HG03571 (cell line): ENCODE results near the gene EPHA3.
"Not testable (repeated sequence)": the region's sequence is repeated elsewhere in the genome, so short reads cannot be mapped to it uniquely, and the experiment has no call there.

ENCODE experiments used
- ATAC-seq: cut with Tn5 transposase; IDR thresholded peaks from one replicate; pipeline ENCODE4 v1.9.1; 2021; ENCODE audit not compliant: unreplicated experiment

EPHA3 gene

GRCh38 chr3:89350935-89351334 is 243.5 kb downstream of the EPHA3 start:
- not testable (repeated sequence) for ATAC-seq

DNA sequence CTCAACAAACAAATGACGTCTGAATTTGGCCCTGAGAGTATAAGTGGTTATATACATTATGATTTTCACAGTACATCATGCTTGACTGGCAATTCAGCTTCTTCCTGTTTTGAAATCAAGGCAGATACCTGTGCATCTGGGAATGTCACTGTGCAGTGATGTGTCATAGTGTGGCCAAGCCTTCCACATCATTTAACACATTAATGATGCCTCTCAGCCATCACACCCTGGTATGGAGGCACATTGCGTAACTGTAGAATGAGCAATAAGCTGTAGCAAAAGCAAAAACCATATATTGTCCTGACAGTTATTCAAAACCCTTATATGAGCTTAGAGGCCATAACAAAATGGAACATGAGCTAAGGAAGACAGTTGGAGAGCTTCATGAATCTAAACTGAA is 246.0 kb downstream of the EPHA3 start:
- ATAC-seq: no peak

GRCh38 chr3:89358281-89358680 is 250.9 kb downstream of the EPHA3 start:
- no peak for ATAC-seq

DNA sequence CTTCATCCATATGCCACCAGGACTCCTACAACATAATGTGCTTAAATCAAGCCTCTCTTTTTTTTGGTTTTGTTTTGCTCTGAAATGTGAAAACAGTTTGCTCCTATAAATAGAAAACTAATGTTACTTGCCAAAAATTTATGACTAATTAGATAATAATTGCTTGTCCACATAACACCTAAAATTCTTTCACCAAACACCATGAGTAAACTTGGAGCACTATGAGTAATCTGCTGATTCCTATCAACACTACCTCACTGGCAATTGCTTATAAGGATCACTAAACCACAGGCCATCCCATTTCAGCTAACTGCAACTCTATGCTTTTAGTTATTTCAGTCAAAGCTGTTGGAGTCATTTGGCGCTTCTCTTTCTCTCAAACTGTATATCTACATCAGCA is 252.7 kb downstream of the EPHA3 start:
- ATAC-seq: no peak

- no peak for ATAC-seq
Observed at GRCh38 chr3:89362496-89362895, 255.1 kb downstream of the EPHA3 start.

GRCh38 chr3:89363171-89363570 is 255.8 kb downstream of the EPHA3 start:
- ATAC-seq: no peak

DNA sequence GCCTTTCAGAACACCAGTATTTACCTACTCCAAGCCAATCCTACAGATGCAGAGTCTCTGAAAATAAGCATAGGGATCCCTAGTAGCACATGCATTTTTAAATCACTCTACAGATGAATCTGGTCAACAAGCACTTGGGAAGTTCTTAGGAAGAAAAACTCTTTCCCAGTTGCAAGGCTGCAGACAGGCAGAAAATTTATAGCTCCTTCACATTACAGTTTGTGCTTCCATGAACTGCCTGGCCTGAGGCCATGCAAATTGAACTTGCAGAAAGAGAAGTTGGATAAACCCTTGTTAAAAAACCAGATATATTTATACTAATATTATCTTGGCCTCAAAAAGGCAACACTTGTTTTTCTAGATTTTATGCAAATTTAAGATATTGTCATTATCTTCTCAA is 256.9 kb downstream of the EPHA3 start:
- ATAC-seq: no peak

- no peak for ATAC-seq
Observed at GRCh38 chr3:89367166-89367565, 259.7 kb downstream of the EPHA3 start.

- no peak for ATAC-seq
Observed at GRCh38 chr3:89368846-89369245, 261.4 kb downstream of the EPHA3 start.

DNA sequence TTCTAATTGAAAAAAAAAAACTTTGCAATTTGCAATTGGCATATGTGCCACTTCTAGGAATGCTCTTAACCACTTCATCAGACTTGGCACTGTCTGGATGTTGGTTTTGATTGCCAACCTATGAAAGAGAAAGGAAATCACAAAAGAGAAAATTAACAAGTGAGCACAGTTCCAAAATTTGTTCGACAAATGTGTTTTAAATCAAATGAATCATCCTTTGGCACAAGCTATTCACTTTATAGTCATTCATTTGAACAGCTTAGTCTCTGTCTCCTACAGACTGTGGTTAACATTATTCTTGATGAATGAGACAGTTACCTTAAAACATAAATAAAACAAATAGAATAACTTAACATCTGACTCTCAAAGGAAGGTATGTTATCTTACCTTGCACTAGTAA is 265.0 kb downstream of the EPHA3 start:
- ATAC-seq: no peak

DNA sequence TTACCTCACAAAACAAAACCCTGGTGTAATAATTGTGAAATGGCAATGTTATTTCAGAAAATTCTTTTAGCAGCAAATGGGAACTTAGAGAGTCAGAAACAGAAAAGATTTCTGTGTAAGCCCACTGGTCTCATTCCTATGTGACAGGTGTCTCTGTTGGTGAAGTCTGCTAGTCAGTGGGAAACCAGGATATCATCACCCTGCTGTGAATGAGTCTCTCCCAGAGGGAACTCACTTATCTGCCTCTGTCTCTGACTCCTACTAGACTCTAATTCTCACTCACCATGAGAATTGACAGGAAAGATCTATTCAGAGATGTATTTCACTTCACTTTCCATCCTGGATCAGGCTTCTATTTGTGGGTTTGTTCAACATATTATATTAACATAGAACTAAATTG is 266.0 kb downstream of the EPHA3 start:
- no peak for ATAC-seq

DNA sequence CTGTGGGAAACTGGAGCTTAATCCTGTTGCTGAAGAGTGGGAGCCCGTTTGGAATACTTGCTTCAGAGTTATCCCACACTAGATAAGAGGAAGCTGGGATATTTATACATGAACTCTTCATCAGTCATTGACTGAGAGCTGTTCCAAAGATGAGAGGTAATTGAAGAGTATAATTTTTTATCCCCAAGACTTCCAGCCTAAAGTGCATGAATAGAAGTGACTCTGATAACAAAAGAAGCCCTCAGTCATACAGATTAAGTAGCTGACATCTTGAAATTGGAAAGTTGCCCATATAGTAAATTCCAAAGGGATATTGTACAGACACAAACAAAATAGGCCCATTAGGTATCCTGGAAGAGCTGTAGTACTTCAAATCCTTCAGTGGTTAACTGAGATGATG is 268.0 kb downstream of the EPHA3 start:
- no peak for ATAC-seq

DNA sequence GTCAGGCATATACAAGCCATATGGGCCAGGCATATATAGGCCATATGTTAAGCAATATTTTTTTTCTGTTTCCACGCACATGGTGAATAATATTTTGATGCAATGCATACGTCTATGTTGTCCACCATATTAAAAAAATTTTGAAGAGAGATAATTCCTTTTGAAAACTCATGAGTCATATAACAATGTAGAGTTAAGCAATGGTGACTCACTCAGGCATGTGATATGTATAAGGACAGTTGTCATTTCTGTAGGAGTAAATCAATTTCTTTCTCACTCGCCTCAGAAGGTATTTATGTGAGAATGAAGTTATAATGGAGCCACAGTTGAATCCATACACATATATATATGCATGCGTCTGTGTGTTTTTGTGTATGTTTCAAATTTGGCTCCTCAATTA is 272.6 kb downstream of the EPHA3 start:
- no peak for ATAC-seq

GRCh38 chr3:89392991-89393390 is 285.6 kb downstream of the EPHA3 start:
- no peak for ATAC-seq

- no peak for ATAC-seq
Observed at GRCh38 chr3:89395456-89395855, 288.0 kb downstream of the EPHA3 start.

- no peak for ATAC-seq
Observed at GRCh38 chr3:89395996-89396395, 288.6 kb downstream of the EPHA3 start.

GRCh38 chr3:89402051-89402450 is 294.6 kb downstream of the EPHA3 start:
- ATAC-seq: no peak

DNA sequence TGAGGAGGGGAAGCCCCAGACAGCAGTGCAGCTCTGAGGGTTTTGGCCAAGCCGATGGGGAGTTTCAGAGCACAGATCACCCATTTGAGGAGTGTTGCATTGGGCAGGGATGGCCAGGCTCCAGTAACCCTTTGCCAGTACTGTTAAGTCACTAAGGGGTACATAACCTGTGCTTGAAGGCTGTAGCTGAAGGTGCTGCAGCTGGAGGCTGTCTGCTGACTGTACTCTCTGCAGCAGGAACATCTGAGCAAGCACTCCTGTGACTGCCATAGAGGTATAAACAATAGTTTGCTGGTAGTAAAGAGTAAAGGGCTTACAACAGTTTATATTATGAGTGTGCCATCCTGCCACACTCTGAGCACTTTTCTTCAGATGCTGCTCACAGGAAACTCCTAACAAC is 297.8 kb downstream of the EPHA3 start:
- no peak for ATAC-seq

GRCh38 chr3:89405593-89405992 is 298.2 kb downstream of the EPHA3 start:
- ATAC-seq: no peak

DNA sequence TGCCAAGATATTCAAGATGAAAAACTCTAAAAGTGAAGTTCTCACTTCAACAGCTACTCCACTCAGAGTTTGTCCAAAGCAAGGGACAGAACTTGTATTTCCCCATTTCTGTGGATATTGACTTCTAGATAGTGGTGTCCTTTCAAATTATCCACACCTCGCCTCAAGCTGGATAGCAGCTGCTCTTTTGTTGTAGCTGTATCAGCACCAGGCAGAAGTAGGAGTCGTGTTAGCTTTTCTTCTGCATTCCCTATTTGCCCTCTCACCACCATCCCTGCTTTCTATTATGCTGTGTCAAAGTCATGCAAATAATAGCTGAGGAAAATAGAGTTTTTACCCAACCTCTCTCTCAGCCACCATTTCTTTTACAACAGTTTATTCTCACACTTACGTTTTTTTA is 303.8 kb downstream of the EPHA3 start:
- no peak for ATAC-seq

DNA sequence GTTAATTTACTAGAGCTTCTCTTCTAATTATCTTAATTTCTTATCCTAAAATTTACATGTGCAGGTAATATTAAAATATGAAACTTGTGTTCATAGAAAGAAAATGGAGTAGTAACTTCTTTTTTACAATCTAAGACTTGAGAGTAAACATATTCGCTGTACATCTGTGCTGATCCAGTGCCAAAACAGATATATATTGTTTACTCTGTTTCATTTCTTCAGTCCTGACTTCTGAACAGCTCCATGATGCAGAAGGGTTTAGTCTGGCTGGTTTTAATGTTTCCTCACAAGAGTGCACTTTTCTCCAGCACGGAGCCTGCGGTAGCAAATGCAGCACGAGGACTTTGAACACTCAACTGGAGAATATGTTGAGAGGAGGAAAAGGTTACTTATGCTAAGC is 306.8 kb downstream of the EPHA3 start:
- ATAC-seq: no peak

DNA sequence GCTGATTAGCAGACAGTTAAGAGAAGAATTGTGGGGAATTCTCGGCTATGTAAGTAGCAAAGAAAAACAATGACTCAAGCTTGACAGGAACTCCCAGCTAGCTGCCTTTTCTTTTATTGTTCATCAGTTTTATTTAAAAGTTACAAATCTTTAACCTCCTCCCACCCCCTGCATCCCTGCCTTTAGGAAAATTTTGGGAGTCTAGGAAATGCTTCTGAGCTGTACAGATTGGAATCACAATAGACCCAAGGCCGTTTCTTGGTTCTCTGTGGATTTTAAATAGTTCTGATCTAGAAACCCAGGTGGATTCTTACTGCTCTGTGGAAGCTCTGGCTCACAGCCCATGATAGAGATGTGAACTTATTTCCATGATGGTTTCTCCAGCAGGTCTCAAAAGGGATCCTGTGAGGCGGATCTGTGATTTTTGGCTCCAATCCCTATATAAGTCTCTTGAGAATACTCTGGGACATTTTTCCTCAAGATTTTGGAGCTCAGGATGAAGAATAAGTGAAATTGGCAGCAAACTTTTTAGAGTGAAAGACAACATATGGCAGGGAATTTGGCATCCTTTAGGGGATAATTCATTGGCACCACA is 312.3 kb downstream of the EPHA3 start:
- ATAC-seq: no peak

DNA sequence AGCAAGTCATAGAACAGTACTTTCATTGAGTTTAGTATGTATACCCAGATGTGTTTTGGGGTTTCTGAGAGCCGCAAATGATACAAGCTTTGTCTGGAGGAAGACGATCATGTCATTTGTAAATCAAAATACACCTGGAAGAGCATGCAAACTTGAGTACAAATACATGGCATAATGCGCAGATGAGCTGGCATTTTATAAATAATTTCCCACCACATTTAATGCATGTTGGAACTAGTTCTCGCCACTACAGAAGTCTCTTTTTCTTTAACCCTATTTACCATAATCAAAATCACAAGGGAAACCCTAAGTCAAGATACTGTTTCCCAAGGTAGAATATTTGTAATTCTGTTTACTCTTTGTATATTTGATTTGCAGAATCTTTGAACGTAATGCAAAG is 318.6 kb downstream of the EPHA3 start:
- ATAC-seq: no peak
